B cell (primary cell): ENCODE data around the gene SAMD4B. TPM values are rescaled to one million over a fixed set of nuclear protein-coding genes. Genes with fewer than 3 reads are reported as not detected.

ENCODE experiments used
- ATAC-seq: fragments of 200-7000 bp; cut with Tn5 transposase; one replicate; pipeline ENCODE4 v1.10.0; 2021; ENCODE audit warnings: low read depth, mild to moderate bottlenecking, moderate number of reproducible peaks, moderate library complexity
- CTCF ChIA-PET: fragments of 350-600 bp; sonication (Branson Sonifier 250); formaldehyde crosslinking; loops from one replicate; lab custom pipeline; 2021; ENCODE audit warnings: antibody characterized with exemption, inconsistent platforms; lab: Charles Lee
- POLR2A ChIA-PET: fragments of 350-600 bp; sonication (Branson Sonifier 250); formaldehyde crosslinking; loops from one replicate; lab custom pipeline; 2021; ENCODE audit warnings: antibody characterized with exemption; lab: Charles Lee
- DNase-seq: peaks from one replicate; pipeline ENCODE4 v3.0.0; 2013
- H2AFZ ChIP-seq: 2 replicates; pipeline ENCODE4 v1.6.1; 2012; ENCODE audit warnings: mild to moderate bottlenecking, low read depth, low read length; ENCODE audit not compliant: insufficient read depth, poor library complexity, severe bottlenecking
- H3K27ac ChIP-seq, 2 donors: 1 replicate in 1 of 2; 2 replicates in 1 of 2; pipeline ENCODE4 v1.5.1; 2012 to 2013; ENCODE audit warnings: low read length in 2 of 2, mild to moderate bottlenecking in 2 of 2, moderate library complexity in 1 of 2
- H3K27me3 ChIP-seq, 4 experiments: fragments of 200-600 bp in 1 of 4; sonication (generic) in 1 of 4; replicated peaks in 1 of 4; 1 replicate in 2 of 4; 2 replicates in 2 of 4; pipeline versions ENCODE4 v1.6.1 to v1.7.0; 2013 to 2016; ENCODE audit warnings: low read length in 3 of 4, mild to moderate bottlenecking in 2 of 4, mixed read lengths in 1 of 4, moderate library complexity in 1 of 4; ENCODE audit not compliant: insufficient read depth in 4 of 4, control insufficient read depth in 3 of 4; ENCODE audit errors: control extremely low read depth in 1 of 4
- H3K36me3 ChIP-seq, 2 experiments: replicated peaks in 1 of 2; 1 replicate in 1 of 2; 2 replicates in 1 of 2; pipeline versions ENCODE4 v1.6.1 to v1.7.1; 2013; ENCODE audit warnings: low read length in 1 of 2; ENCODE audit not compliant: insufficient read depth in 2 of 2, control insufficient read depth in 1 of 2; ENCODE audit errors: control extremely low read depth in 1 of 2, extremely low read depth in 1 of 2
- H3K4me1 ChIP-seq, 2 donors: fragments of 200-600 bp in 1 of 2; sonication (generic) in 1 of 2; 1 replicate in 1 of 2; 2 replicates in 1 of 2; pipeline versions ENCODE4 v1.5.1 to v1.6.1; 2013 to 2017; ENCODE audit warnings: low read length in 2 of 2; ENCODE audit not compliant: control insufficient read depth in 2 of 2, insufficient read depth in 2 of 2
- H3K4me2 ChIP-seq: replicated peaks from 2 replicates; pipeline ENCODE3; 2012; ENCODE audit warnings: mild to moderate bottlenecking, low read depth, low read length; ENCODE audit not compliant: poor library complexity, severe bottlenecking
- H3K4me3 ChIP-seq, 5 experiments: fragments of 200-600 bp in 1 of 5; sonication (generic) in 1 of 5; 1 replicate in 3 of 5; 2 replicates in 2 of 5; pipeline versions ENCODE4 v1.5.1 to v1.7.0; 2011 to 2016; ENCODE audit warnings: low read length in 4 of 5, mild to moderate bottlenecking in 4 of 5, low read depth in 2 of 5, control low read depth in 1 of 5, moderate library complexity in 1 of 5; ENCODE audit not compliant: insufficient read depth in 1 of 5; ENCODE audit errors: control extremely low read depth in 1 of 5, extremely low read depth in 1 of 5
- H3K79me2 ChIP-seq: fragments of 200-600 bp; sonication (generic); one replicate; pipeline ENCODE4 v1.6.0; 2016; ENCODE audit warnings: low read length; ENCODE audit not compliant: control insufficient read depth, insufficient read depth
- H3K9ac ChIP-seq: fragments of 200-600 bp; sonication (generic); 2 replicates; pipeline ENCODE4 v1.6.1; 2017; ENCODE audit warnings: mild to moderate bottlenecking, low read length, moderate library complexity
- H3K9me3 ChIP-seq, 3 donors: one replicate each; pipeline versions ENCODE4 v1.6.1 to v1.7.1; 2013; ENCODE audit warnings: low read length in 2 of 3; ENCODE audit not compliant: control insufficient read depth in 2 of 3, insufficient read depth in 1 of 3; ENCODE audit errors: control extremely low read depth in 1 of 3
- H4K20me1 ChIP-seq: 2 replicates; pipeline ENCODE4 v1.6.0; 2012; ENCODE audit warnings: mild to moderate bottlenecking, low read length; ENCODE audit not compliant: insufficient read depth, control insufficient read depth, poor library complexity, severe bottlenecking
- H3K27ac Mint-ChIP-seq: one replicate; pipeline ENCODE4 v1.8.0; 2021; ENCODE audit warnings: mixed read lengths
- H3K27me3 Mint-ChIP-seq: one replicate; pipeline ENCODE4 v1.8.0; 2021; ENCODE audit warnings: mixed read lengths
- H3K4me1 Mint-ChIP-seq: one replicate; pipeline ENCODE4 v1.8.0; 2021; ENCODE audit warnings: mixed read lengths
- H3K4me3 Mint-ChIP-seq: one replicate; pipeline ENCODE4 v1.8.0; 2021; ENCODE audit warnings: mixed read lengths
- H3K9me3 Mint-ChIP-seq: one replicate; pipeline ENCODE4 v1.8.0; 2022; ENCODE audit warnings: mixed read lengths; ENCODE audit not compliant: insufficient read depth
- CTCF ChIP-seq: fragments of 200-600 bp; IDR thresholded peaks from one replicate; pipeline ENCODE4 v1.8.0; 2022; ENCODE audit warnings: antibody characterized with exemption, mild to moderate bottlenecking
- EZH2 ChIP-seq: IDR thresholded peaks from 2 replicates; pipeline ENCODE4 v1.6.1; 2012; ENCODE audit warnings: borderline replicate concordance, low read depth, mild to moderate bottlenecking, moderate library complexity, low read length; ENCODE audit not compliant: insufficient read depth, poor library complexity, severe bottlenecking
- WGBS: methylation state at CpG from one replicate; pipeline ENCODE4 v1.1.5; 2013; ENCODE audit warnings: missing lambda C conversion rate; ENCODE audit not compliant: insufficient coverage; 5-methylcytosine and 5-hydroxymethylcytosine counted together
- intact Hi-C: fragments of 100-400 bp; cut with micrococcal nuclease; formaldehyde crosslinking; loops from one replicate; pipeline ENCODE4 v1.10.0; 2022
- polyA plus RNA-seq: library from polyadenylated mRNA; depleted of rRNA; stranded (reverse); fragments of >200 nt; gene quantifications from 2 replicates; pipeline ENCODE4 v1.2.3, GENCODE V29; 2012
- total RNA-seq, 2 donors: library from RNA; stranded (reverse); fragments of 120-200 nt in 1 of 2; gene quantifications; 1 replicate in 1 of 2; 2 replicates in 1 of 2; pipeline versions ENCODE4 v1.2.3 to v1.2.4, GENCODE V29; 2013 to 2022

SAMD4B gene
- total and polyA plus RNA-seq, 2 donors (not counting 1 experiment from before 2014, with no cell fraction given): 87.3 to 90.0 TPM

- ChIA-PET CTCF (no interaction called here), POLR2A (no interaction called here)
- Mint-ChIP-seq H3K4me3 (no peak overlapping the region), H3K27me3 (no peaks in the 10 kb centered on the region), H3K4me1 (peaks cover 13% of the 10 kb centered on the region), H3K9me3 (no peaks in the 10 kb centered on the region), H3K27ac (no peak overlapping the region)
- ATAC-seq (no peak), DNase-seq (no peak)
- no peaks in the 10 kb centered on the region for H3K27me3 ChIP-seq
- intact Hi-C loops: no loop called here
- H3K79me2 ChIP-seq: peaks cover 21% of the 10 kb centered on the region
- H3K36me3 ChIP-seq: peaks cover 5 to 45% of the 10 kb centered on the region in 2 experiments
- H3K9ac ChIP-seq: no peak overlapping the region
- TF ChIP-seq CTCF (no peak), EZH2 (no peak)
- H3K4me3 ChIP-seq: no peak overlapping the region
- H2AFZ ChIP-seq: no peak overlapping the region
- H3K4me1 ChIP-seq: peaks cover 6 to 12% of the 10 kb centered on the region in 2 donors
- H4K20me1 ChIP-seq: no peaks in the 10 kb centered on the region
- no peak overlapping the region for H3K27ac ChIP-seq
- no CpG with 5 or more reads among the region's 2 CpGs for whole genome bisulfite sequencing
- H3K9me3 ChIP-seq: no peaks in the 10 kb centered on the region
- H3K4me2 ChIP-seq: no peak overlapping the region
Observed at GRCh38 chr19:39369200-39369599, 27.0 kb downstream of the SAMD4B start.

- H3K4me2 ChIP-seq: no peak overlapping the region
- no peak overlapping the region for H2AFZ ChIP-seq
- ChIA-PET CTCF (interaction anchor here (0.6 to 1.5 kb wide), 3 partner anchors 29 to 442 kb away, joined by 3 read pairs; partner anchors contain the start of gene SAMD4B), POLR2A (no interaction called here)
- H3K27ac ChIP-seq: no peak overlapping the region
- H3K9me3 Mint-ChIP-seq: no peaks in the 10 kb centered on the region
- no peaks in the 10 kb centered on the region for H3K9me3 ChIP-seq
- H4K20me1 ChIP-seq: no peaks in the 10 kb centered on the region
- 99% methylated on average over 5 of the region's 5 CpGs for WGBS
- intact Hi-C loops: no loop called here
- no peaks in the 10 kb centered on the region for H3K27me3 ChIP-seq
- ATAC-seq (no peak), DNase-seq (no peak)
- H3K4me1 Mint-ChIP-seq: peaks cover under 1% of the 10 kb centered on the region
- H3K27me3 Mint-ChIP-seq: no peaks in the 10 kb centered on the region
- H3K4me3 Mint-ChIP-seq: no peak overlapping the region
- H3K79me2 ChIP-seq: peaks cover 20% of the 10 kb centered on the region
- no peak overlapping the region for H3K9ac ChIP-seq
- TF ChIP-seq CTCF (no peak), EZH2 (no peak)
- H3K4me3 ChIP-seq: no peak overlapping the region
- H3K27ac Mint-ChIP-seq: no peak overlapping the region
- peaks cover 5 to 56% of the 10 kb centered on the region in 2 experiments for H3K36me3 ChIP-seq
- H3K4me1 ChIP-seq: no peaks in the 10 kb centered on the region
Observed at GRCh38 chr19:39370735-39371134, 28.5 kb downstream of the SAMD4B start.
